ENCODE results near the gene ITGA4.

ITGA4 gene

GRCh38 chr2:181575024-181575649 is 118.0 kb downstream of the ITGA4 start:
- no peak for DNase-seq (ENCODE audit: low read depth)

- no peak for DNase-seq (ENCODE audit: low read depth)
These were observed 118.5 kb downstream of the ITGA4 start for GRCh38 chr2:181575650-181576025.

GRCh38 chr2:181576431-181576830 is 119.2 kb downstream of the ITGA4 start:
- no peak for DNase-seq (ENCODE audit: low read depth)

- no peak for DNase-seq (ENCODE audit: low read depth)
These were observed 121.6 kb downstream of the ITGA4 start for GRCh38 chr2:181578829-181579228.

GRCh38 chr2:181581534-181581933 is 124.3 kb downstream of the ITGA4 start:
- DNase-seq (ENCODE audit: low read depth), result no peak

GRCh38 chr2:181585732-181586131 is 128.5 kb downstream of the ITGA4 start:
- no peak for DNase-seq (ENCODE audit: low read depth)

Data from fibroblast of gingiva (primary cell).